Measurements from ENCODE around the gene IL1F10.

IL1F10 gene

DNA sequence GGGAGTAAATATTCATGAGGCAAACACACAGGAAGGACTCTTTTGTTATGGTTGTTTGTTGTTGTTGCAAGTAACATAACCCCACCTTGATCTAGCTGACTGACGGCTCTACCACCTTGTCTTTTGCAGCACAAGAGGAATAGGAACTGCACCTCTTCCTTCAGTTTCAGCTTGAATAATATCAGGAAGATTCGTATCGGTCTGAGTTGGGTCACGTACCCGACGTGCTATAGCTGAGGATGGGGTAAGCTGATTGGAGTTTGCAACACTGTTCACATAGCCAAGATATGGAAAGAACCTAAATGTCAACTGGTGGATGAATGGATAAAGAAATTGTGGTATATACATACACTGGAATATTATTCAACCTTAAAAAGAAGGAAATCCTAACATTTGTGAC, 45.1 kb downstream of the IL1F10 start:
- no peak for DNase-seq (ENCODE audit: low spot score)

DNA sequence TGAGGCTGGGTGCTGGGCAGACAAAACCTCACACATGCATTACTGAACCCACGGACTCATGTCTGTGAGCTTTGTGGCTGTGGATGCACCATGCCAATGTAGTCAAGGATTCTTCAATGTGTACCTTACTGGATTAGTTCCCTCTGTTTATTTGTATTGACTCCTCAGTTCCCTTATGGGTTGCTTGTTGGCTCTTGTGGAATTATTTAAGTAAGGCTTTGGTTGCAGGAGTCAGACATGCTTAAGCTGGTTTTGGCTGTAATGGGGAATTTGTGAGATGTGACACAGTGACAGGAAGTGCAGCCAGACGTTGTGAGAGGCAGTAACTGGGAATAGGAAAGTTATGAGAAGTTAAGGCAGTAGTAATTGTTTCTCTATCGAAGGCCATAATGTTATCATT, 46.0 kb downstream of the IL1F10 start:
- no peak for DNase-seq (ENCODE audit: low spot score)

DNA sequence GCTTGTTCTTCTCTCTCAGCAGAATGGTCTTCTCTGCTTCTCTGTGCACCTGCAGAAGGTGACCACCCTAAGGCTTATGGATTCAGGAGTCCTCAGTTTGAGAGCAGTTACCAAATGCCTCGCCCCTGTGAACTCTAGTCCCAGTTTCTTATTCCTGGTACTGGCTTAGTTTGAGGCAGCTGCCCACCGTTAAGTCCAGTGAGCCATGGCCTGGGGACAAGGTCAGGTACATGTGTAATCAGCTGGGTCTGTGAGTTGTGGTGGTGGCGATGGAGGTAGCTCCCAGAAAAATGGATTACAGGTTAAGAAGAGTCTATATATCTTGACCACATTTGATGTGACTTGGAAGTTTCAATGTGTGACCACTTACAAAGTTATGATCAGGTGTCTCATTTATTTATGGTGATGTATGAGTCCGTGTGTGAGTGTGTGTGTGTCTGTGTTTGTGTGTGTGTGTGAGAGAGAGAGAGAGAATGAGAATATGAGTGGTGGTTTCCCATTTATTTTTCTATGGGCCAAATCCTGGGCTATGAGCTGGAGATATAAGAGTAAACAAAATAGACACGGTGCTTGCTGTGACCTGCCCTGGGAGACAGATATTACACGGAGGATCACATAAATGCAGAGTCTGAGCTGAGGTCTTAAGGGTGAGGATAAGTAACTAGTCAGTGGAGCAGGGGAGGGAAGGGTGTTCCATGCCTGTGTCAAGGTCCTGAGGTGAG, 46.6 kb downstream of the IL1F10 start:
- no peak for DNase-seq (ENCODE audit: low spot score)

DNA sequence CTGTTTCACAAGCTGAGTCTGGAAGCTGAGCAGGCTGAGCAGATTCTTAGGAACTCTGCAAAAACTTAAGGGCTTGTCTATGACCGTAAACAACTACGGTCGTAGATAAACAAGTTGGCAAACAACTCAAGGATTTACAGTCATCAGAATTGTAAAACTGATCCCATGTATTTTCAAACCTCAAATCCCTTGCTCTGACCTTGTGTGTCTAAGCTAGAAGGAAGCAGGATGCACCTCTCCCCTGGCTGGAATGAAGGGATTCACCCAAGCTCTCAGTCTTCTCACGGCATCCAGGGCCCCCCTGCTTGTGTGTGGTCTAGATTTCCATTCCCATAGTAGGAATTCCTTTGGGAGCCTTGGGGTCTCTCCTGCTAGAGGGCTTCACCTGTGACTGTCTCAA, 47.2 kb downstream of the IL1F10 start:
- no peak for DNase-seq (ENCODE audit: low spot score)

DNA sequence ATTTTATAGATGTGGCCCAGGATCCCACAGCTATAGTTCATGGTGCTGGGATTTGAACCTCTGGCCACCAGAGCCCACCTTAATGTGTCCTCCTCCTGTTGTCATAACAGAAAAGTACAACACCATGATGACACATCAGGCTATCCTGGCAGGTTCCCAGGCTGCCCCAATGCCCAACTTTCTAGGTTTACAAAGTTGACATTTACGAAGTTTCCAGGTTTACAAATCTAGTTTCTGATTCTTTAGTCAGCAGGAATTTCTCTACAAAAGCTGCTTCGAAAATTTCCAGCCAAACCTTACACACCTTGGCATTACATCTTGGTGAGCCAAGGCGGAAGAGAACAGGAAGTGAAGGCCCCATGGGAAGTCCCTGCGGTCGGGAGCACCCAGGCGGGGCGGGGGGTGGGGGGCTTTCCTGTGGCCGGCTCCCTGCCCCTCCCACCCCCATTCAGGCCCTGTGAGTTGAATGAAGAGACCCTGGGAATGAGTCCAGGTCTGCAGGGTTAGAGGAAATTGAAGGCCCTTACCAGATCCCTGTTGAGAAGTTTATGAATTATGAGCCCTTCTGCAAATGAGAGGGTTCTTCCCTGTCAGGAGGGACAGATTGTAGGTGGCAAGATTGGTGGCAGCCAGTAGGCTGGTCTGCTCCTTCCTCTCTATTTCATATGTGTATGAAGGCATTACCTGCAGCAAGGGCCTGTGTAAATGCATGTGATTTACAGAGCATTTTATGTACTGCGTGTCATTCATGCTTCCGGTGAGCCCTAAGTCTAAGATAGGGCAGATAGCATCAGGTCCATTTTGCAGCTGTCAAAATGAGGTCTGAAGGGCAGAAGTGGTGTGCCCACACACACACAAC, 48.6 kb downstream of the IL1F10 start:
- DNase-seq (ENCODE audit: low spot score): no peak

DNA sequence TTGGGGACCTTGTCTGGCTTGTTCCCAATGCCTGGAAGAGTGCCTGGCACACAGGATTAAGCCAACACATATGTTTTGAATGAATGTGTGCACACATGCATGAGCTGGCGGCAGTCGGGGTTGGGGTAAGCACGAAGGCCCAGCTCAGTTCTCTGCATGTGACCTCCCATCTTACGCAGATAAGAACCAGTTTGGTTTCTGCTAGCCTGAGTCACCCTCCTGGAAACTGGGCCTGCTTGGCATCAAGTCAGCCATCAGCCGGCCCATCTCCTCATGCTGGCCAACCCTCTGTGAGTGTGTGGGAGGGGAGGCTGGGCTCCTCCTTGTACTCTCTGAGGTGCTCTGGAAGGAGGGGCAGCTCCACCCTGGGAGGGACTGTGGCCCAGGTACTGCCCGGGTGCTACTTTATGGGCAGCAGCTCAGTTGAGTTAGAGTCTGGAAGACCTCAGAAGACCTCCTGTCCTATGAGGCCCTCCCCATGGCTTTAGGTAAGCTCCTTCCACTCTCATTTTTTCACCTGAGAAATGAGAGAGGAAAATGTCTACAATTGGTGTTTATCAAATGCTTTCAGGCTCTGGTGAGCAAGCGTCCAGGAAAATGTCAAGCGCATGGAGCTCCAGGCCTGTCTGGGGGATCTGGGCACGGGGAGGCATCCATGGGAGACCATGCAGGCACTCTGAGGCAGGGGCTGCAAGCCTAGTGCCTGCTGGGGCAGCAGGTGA, 49.9 kb downstream of the IL1F10 start:
- DNase-seq (ENCODE audit: low spot score): no peak

DNA sequence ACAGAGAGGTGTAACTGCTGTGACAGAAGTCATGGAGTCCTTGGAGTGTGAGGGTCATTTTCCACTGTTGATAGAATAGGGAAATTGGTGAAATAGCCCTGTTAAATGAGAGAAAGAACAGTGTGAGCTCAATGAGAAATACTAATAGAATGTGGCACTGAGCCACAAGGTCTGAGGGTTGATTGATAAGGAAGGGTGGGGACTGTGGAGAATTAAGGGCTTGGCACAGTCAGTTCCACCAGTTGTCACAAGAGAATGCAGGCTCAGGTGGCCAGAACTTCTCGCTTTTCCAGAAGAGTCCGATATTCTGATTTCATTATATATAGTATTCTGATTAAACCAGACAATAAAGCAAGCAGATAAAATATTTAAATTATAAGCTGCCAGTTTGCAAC, 50.5 kb downstream of the IL1F10 start:
- no peak for DNase-seq (ENCODE audit: low spot score)

DNA sequence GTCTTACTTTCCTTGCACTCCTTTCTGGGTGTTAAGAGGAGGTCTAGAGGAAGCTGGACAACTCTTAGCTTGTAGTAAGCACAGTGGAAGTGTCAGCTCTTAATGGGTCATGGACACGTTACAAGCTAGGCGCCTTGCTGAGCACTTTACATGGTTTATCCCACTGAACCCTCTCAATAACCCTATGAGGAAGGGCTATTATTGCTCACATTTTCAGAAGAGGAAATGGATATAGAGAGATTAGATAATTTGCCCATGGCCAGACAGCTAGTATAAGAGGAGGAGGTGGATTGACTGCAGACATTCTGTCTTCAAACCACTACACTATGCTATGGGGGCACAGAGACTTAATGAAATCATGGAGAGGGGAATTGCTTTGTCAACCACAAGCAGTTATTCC, 51.3 kb downstream of the IL1F10 start:
- DNase-seq (ENCODE audit: low spot score): no peak

DNA sequence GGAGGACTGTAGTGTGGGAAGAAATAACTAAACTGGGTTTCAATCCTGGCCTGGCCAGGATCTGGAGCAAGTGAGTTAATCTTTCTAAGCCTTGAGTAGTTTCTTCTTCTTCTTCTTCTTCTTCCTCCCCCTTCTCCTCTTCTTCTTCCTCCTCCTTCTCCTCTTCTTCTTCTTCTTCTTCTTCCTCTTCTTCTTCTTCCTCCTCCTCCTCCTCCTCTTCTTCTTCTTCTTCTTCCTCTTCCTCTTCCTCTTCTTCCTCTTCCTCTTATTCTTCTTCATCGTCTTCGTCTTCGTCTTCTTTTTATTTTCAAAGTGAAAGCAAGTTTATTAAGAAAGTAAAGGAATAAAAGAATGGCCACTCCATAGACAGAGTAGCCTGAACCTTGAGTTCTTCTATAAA, 53.1 kb downstream of the IL1F10 start:
- no peak for DNase-seq (ENCODE audit: low spot score)

DNA sequence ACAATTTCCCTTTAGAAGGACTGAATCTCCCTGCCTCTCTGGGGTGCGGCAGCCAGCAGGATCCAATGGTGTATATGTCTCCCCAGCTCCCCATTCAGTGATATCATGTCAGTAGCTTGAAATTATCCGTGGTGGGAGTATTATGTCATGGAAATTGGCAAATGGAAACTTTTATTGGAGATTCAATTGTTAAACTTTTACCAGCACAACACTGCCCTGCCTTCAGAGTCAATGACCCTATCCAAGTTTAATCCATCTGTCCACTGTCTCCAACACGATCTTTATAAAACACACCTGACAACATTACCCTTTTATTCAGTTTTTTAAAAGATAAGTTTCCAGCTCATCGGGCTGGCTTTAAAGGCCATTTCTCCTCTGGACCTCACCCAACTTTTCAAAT, 54.6 kb downstream of the IL1F10 start:
- no peak for DNase-seq (ENCODE audit: low spot score)

DNA sequence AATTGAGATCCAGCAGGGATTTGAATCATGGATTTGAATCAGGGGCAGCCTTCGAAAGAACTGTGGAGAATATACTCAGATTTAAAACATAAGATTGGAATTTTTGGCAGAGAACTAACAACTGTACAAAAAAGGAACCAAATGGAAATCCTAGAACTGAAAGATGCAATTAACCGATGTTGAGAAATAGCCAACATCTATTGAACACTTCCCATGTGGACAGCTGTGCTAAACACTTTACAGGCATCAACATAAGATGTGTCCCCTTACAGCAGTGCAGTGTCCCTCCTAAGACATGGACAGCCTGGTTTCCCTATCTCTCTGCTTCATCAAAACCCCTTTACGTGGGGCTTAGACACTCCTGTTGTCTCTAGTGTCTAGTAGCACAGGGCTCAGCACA, 56.0 kb downstream of the IL1F10 start:
- no peak for DNase-seq (ENCODE audit: low spot score)

DNA sequence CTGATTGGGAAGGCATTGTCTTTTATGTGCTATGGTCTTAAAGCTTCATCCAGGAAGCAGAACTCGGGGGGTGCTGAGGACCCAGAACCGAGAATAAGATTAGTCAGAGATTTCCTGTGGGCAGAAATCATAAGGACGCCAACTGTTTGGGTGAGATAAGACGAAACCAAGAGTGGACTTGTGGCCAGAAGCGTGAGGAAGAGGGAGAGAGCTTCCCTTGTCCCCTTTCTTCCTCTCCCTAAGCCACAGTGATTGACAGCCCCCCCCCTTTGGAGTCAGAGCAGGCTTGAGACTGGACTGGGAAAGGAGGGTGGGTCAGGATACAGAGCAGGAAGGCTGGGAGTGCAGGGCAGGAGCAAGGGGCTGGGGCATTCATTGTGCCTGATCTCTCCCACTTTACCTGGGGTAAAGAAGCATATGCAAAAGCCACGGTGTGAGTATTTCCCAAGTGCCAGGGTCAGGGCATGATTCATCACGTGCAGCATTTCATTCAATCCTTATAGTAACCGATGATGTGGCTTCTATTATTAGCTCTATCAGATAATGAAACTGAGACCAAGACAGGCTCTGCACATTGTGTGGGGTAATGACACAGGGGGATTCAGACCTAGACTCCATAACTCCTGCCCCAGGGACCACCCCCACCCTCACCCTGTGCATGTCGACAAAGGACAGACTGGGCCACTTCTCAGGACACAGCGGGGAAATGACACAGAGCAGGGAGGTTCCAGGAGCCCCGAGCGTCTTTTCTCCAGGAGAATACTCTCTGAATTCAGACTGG, 56.6 kb downstream of the IL1F10 start:
- DNase-seq (ENCODE audit: low spot score): peak; percentile 43

All from pons (tissue), 1 donor.